HFFc6 (cell line): ENCODE measurements around the gene FKBP15. TPM values are rescaled to one million over a fixed set of nuclear protein-coding genes. Genes with fewer than 3 reads are reported as not detected.

Experiments
- DNase-seq: peaks from one replicate; pipeline ENCODE4 v3.0.0-alpha.2; 2018
- H3K27ac Mint-ChIP-seq: 2 replicates; pipeline ENCODE4 v1.8.0; 2020; ENCODE audit warnings: mild to moderate bottlenecking, mixed read lengths
- H3K27me3 Mint-ChIP-seq: 2 replicates; pipeline ENCODE4 v1.8.0; 2021; ENCODE audit warnings: mild to moderate bottlenecking, moderate library complexity, mixed read lengths; ENCODE audit not compliant: insufficient read depth
- H3K36me3 Mint-ChIP-seq: 2 replicates; pipeline ENCODE4 v1.8.0; 2021; ENCODE audit warnings: low read depth, mixed read lengths
- H3K4me1 Mint-ChIP-seq: 2 replicates; pipeline ENCODE4 v1.8.0; 2020; ENCODE audit warnings: low read depth, mixed read lengths
- H3K4me3 Mint-ChIP-seq: 2 replicates; pipeline ENCODE4 v1.8.0; 2020; ENCODE audit warnings: mild to moderate bottlenecking, moderate library complexity, mixed read lengths
- H3K9me3 Mint-ChIP-seq: 2 replicates; pipeline ENCODE4 v1.8.0; 2020; ENCODE audit warnings: mild to moderate bottlenecking, mixed read lengths
- CTCF ChIP-seq: fragments of 200-600 bp; sonication (generic); IDR thresholded peaks from 2 replicates; pipeline ENCODE4 v1.5.0; 2021; ENCODE audit warnings: antibody characterized with exemption, mild to moderate bottlenecking
- long read RNA-seq: library from polyadenylated mRNA; unstranded; transcript quantifications from one replicate; pipeline ENCODE4 v2.0.0, GENCODE V29; 2019
- total RNA-seq, 6 experiments: library from RNA; stranded (reverse); fragmentation: NEBNext Ultra II Directional; extraction: Animal tissue kit (Norgen Biotek cat#: 25700); gene quantifications; 2 replicates in 1 of 6; 3 replicates in 5 of 6; pipeline ENCODE4 v1.2.3, GENCODE V29; 2021

Gene FKBP15, protein sequence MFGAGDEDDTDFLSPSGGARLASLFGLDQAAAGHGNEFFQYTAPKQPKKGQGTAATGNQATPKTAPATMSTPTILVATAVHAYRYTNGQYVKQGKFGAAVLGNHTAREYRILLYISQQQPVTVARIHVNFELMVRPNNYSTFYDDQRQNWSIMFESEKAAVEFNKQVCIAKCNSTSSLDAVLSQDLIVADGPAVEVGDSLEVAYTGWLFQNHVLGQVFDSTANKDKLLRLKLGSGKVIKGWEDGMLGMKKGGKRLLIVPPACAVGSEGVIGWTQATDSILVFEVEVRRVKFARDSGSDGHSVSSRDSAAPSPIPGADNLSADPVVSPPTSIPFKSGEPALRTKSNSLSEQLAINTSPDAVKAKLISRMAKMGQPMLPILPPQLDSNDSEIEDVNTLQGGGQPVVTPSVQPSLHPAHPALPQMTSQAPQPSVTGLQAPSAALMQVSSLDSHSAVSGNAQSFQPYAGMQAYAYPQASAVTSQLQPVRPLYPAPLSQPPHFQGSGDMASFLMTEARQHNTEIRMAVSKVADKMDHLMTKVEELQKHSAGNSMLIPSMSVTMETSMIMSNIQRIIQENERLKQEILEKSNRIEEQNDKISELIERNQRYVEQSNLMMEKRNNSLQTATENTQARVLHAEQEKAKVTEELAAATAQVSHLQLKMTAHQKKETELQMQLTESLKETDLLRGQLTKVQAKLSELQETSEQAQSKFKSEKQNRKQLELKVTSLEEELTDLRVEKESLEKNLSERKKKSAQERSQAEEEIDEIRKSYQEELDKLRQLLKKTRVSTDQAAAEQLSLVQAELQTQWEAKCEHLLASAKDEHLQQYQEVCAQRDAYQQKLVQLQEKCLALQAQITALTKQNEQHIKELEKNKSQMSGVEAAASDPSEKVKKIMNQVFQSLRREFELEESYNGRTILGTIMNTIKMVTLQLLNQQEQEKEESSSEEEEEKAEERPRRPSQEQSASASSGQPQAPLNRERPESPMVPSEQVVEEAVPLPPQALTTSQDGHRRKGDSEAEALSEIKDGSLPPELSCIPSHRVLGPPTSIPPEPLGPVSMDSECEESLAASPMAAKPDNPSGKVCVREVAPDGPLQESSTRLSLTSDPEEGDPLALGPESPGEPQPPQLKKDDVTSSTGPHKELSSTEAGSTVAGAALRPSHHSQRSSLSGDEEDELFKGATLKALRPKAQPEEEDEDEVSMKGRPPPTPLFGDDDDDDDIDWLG
- total RNA-seq: 10 to 100 TPM; 25.2 to 29.8 (median 28.0) TPM
- long read RNA-seq, full-length matches to known transcripts: 4 of 26 reads
- long read RNA-seq, partial matches to known transcripts: 18 of 26 reads
- long read RNA-seq, other reads (novel, unspliced or antisense): 4 of 26 reads

- Mint-ChIP-seq H3K27me3 (no peaks in the 10 kb centered on the region; the same call in 1 of the 2 replicates), H3K4me3 (peak within 1 kb of the TSS; percentile 99), H3K4me1 (peaks cover 64% of the 10 kb centered on the region), H3K27ac (peak within 1 kb of the TSS; percentile 81), H3K9me3 (no peaks in the 10 kb centered on the region), H3K36me3 (peaks cover 12% of the 10 kb centered on the region; the same call in 1 of the 2 replicates)
- no peak for TF ChIP-seq CTCF
- DNase-seq: peak; percentile 99
These were observed at the start of gene FKBP15, which contains the start of gene SLC31A1 for GRCh38 chr9:113221003-113221799. FKBP15 (minus strand) TSS chr9:113221277; CDS start chr9:113221243, 34 bp downstream. SLC31A1 (plus strand) TSS chr9:113221544; CDS start chr9:113256149, 34,605 bp downstream.

DNA sequence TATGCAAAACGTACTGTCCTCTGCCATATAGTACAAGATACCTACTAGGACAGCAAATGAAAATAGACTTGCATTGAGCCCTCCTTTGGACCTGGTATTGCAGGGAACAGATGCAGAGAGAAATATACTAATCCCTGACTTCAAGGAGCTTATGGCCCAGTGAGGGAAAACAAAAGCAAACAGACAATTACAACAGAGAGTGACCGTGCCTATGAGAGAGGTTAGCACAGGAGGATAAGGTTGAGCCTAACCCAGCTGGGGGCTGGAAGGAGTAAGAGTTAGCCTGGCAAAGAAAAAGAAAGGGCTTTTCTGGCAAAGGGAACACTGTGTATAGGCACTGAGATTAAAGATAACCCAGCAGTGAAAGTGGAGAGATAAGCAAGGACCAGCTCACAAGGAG lies 48.8 kb upstream of the FKBP15 start:
- H3K27ac Mint-ChIP-seq: no peak overlapping the region
- H3K9me3 Mint-ChIP-seq: no peaks in the 10 kb centered on the region
- no peak for TF ChIP-seq CTCF
- no peak for DNase-seq
- no peaks in the 10 kb centered on the region for H3K27me3 Mint-ChIP-seq
- H3K4me3 Mint-ChIP-seq: no peak overlapping the region
- peaks cover 28% of the 10 kb centered on the region for H3K36me3 Mint-ChIP-seq
- peaks cover 11% of the 10 kb centered on the region for H3K4me1 Mint-ChIP-seq

DNA sequence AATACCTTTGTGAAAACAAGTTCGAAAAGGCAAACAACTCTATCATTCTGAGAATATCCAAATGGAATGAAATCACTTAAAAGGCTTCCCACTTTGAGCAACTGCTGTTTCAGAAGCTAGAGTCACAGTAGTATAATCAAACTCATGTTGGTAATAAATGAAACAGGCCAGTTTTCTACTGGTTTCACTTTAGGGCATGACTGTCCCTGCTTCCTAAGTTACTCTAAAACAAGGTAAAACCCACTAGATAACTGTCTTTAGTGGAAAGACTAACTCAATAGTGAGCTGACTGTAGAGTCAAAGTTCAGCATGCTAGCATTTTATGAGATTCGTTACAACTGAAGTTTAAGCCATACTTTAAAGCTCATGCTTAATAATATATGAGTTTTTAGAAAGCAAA lies 48.3 kb upstream of the FKBP15 start:
- H3K4me1 Mint-ChIP-seq: peaks cover 11% of the 10 kb centered on the region
- no peaks in the 10 kb centered on the region for H3K9me3 Mint-ChIP-seq
- H3K27me3 Mint-ChIP-seq: no peaks in the 10 kb centered on the region
- H3K27ac Mint-ChIP-seq: no peak overlapping the region
- no peak overlapping the region for H3K4me3 Mint-ChIP-seq
- no peak for DNase-seq
- H3K36me3 Mint-ChIP-seq: peaks cover 28% of the 10 kb centered on the region
- TF ChIP-seq CTCF: no peak

- Mint-ChIP-seq H3K9me3 (no peaks in the 10 kb centered on the region), H3K27ac (no peak overlapping the region; the same call in 1 of the 2 replicates), H3K27me3 (no peaks in the 10 kb centered on the region), H3K4me3 (no peak overlapping the region), H3K36me3 (peaks cover 24% of the 10 kb centered on the region), H3K4me1 (peaks cover 11% of the 10 kb centered on the region)
- TF ChIP-seq CTCF: no peak
- no peak for DNase-seq
These were observed 47.0 kb upstream of the FKBP15 start for GRCh38 chr9:113267911-113268566.
